NCI-H1417 (cell line): ENCODE measurements around the gene ROCK2.

Experiments used
- DNase-seq, 3 experiments: peaks; one replicate each; lab custom pipeline; 2025; lab: John Stamatoyannopoulos, UW

ROCK2 gene

DNA sequence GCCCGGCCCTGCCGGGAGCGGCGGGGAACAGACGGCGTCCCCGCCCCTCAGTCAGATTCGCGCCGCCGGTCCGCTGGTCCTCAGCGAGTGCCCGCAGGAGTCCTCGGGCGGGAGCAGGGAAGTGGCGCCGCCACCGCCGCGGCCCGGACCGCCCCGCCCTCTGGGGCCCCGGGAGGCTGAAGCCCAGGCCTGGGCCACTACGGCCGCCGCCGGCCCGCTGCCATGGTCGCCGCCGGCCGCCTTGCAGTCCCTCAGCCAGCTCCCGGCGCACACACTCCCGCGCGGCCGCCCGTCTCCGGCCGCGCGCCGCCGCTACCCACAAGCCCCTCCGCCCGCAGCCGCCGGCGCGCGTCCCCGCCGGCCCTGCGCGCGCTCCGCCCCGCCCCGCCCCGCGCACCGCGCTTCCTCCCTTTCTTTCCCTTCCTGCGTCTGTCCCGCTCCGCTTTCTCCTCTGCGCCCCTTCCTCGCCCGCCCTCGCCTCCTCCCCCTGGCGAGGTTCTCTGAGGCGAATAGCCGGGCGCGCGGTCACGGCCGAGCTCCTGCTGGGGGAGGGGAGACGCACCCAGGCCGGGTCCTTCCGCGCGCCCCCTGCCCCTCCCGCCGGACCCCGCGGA lies at the start of gene ROCK2:
Gene ROCK2 (minus strand): TSS at position 295 of the 614 bp plus-strand sequence. CDS start 500 bp downstream, outside the sequence.
- DNase-seq: peak; percentile 93 to 95 (median 93)

DNA sequence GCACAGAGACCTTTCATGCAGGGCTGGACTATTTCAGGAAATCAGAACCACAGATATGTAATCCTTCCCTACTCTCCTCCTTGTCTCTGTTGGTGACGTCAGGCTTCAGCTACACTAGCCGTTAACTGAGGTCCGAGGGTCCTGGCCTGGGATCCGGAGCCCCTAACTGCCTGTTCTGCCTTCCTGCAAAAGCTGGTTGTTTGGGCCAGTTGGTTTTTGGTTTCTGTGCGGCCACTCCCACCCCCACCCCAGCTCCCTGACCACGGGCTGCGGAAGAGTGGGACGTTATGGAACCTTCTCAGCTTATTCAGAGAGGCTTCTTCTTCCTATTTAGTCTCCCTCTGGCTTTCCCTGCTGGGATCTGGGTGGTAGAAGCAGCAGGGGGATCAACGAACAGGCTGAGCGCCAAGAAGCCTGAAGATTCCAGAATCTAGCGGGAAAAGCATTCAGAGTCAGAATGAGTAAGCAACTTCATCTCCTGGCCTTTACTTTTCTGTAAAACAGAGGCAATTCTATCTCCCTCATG lies 49.3 kb upstream of the ROCK2 start:
- DNase-seq: no peak

DNA sequence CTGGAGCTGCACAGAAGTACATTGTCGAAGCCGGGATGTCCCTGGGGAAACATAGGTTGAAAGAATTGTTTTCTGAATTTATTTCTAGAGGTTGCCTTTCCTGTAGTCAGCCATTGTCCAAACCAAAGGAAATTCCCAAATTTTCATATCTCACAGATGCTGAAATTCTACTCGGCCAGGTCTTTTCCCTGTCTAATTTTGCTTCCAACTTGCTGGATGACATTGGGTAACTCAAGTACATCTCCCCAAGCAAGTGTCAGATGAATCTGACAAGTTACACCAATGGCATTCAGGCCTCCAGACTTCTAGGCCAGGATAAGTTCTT lies 47.5 kb upstream of the ROCK2 start:
- DNase-seq: no peak

DNA sequence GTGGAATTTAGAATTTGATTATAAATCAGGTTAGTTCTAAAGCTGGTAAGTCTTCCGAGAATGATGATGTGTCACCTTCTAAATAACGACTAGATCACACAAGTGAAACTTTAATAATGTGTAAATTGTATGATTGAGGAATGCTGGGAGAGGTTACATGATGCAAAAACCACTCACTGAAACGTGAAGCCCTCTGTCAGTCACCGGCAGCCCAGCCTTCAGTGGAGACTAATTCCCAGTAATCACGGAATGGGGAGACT lies 45.9 kb upstream of the ROCK2 start:
- no peak for DNase-seq

DNA sequence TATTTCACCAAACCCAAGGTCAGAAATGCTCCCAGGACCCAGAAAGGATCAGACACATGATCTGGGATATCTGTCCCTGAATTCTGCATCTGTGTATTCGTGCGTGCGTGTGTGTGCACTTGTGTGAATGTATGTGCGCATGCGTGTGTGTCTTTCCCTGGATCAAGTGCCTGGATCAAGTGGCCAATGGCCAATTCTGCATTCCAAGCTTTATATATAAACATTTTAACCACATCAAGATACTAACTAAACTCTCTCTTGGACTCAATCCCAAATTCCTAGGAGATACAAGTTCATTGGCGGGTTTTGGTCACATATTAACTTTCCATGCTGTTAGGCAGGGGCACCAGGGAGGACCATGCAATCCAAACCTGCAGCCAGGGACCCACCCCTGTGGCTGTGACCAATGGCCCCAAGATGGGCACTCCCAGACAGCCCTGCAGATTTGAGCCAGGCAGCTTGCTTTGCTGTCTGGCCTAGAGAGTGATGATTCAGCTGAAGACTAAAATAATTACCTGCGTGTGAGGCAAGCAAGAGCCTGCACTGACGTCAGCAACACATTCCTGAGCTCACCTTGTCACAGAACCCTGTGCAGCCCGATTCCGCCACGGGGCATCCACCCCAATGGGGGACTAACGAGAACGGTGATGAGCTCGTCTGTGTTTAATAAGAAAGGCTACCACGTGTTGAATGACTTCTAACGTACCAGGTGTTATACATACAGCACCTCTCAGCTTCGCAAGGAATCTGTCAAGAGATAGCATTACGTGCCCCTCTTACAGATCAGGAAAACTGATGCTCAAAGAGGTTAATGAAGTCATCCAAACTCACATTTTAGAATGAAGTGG lies 45.3 kb upstream of the ROCK2 start:
- DNase-seq: no peak

DNA sequence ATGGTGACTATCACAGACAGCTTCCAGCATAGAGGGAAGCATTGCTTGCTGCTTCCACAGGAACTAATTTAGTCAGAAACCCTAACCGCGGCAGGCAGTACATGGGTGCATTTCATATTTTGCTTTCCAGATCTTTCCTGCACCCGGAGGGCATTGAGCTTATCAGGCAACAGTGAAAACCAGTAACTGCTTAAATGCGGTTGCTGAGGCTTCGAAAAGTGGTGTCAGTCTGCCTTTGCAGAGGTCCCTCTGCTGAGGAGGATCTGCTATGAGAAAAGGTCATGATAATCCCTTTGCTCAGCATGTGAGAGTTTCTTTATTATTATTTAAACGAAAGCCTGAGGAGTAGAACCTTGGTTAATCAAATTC lies 44.6 kb upstream of the ROCK2 start:
- no peak for DNase-seq

DNA sequence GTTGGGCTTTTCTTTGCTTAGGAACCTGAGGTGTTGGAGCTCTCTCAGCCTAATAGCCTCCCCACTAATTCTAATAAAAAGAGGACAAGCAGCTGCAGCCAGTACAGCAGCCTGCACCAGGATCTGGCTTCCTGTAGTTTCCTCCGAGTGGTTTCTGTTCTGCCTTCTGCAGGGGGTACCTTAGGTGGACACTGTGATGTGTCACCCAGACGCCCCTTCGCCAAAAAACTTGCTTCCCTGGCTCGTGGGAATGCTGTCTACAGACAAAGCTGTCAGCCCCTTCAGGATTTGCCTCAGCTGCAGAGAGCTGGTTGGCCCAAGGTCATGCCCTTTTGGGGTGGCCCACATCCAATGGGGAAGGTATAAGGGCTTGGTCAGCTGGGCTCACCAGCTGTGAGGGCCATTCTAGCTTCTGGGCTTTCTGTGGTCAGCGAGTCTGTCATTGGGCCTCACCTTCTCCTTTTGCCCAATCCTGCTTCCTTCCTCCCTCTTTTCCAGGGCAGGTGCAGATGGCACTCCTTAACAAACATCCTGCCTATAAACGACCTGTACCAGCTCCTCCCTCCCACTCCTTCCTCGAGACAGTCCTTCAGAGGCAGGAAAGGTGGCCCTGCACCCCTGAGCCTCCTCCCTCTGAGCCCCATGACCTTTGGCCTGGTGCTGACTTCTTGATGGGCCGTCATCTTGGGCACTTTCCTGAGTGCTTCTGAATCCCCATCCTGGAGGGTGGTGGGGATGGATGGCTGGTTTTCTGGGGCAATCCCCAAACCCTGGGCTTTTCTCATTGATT lies 44.0 kb upstream of the ROCK2 start:
- no peak for DNase-seq

DNA sequence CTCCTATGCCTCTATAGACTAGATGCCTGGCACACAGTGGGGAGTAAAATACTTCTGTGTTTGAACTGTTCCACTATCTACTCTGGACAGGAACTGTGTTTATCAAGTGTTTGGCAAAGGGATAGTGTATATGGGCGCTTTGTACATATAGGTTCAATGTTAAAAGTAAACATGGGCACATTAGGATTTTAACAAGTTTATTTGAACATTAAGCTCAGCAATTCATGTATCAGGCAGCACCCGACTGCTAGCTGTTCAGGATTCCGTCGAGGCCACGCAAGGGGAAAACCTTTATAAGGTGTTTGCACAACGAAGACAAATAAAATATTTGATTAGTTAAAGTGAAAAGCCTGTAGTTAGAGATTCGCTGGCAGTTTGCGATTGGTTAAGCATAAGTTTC lies 43.4 kb upstream of the ROCK2 start:
- DNase-seq: peak in 1 of 3 experiments; percentile 15

DNA sequence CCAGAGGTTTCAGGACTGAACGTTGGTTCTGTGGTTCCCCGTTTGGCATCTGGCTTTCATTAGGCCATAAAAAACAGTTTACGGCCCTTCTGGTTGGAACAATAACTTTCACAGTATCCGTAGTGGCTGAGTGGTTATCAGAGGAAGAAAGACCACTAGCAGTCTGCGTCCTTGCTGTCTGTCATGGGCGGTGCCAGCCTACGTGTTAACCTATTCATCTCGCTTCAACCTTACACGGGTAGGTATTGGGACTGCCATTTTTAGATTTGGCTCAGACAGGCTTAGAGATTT lies 42.6 kb upstream of the ROCK2 start:
- DNase-seq: no peak

DNA sequence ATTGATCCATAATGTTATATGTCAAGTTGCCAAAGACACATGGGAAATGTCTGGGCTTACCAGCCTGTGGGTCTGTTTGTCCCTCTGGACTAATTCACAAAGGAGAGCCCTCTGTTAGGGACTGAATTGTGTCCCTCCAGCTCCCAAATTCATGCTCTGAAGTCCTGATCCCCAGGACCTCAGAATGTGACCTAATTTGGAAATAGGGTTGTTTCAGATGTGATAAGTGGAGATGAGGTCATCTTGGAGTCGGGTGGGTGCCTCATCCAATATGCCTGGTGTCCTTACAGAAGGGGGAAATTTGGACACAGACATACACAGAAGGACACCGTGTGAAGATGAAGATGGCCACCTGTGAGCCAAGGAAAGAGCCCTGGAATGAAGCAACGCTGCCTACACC lies 41.4 kb upstream of the ROCK2 start:
- DNase-seq: no peak

DNA sequence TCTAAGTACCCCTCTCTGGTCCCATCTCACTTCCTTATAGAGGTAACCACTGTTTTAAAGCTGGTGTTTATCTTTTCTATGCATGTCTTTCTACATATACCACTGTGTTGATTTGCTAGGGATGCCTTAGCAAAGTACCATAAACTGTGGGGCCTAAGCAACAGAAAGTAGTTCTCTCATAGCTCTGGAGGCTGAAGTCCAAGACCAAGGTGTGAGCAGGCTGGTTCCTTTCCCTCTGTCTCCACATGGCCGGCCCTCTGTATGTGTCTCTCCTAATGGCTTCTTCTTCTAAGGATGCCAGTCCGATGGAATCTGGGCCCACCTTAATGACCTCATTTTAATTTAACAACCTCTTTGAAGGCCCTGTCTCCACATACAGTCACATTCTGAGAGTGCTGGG lies 40.8 kb upstream of the ROCK2 start:
- DNase-seq: no peak

DNA sequence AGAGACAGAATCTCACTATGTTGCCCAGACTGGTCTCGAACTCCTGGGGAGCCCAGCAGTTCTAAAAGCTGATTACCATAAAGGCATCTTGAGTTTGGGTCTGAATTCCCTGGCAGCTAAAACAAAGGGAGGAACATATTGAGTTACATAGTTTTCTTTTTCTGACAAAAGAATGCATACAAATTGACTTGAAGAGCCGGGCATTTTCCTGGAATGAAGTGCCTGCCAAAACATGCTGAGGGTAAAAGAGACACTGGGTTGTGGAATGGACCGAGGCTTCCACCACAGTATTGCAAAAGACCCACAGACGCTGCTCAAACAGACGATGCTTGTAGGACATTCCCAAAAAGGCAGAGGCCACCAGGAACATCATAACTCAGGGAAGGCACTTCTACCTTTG lies 35.1 kb upstream of the ROCK2 start:
- no peak for DNase-seq

DNA sequence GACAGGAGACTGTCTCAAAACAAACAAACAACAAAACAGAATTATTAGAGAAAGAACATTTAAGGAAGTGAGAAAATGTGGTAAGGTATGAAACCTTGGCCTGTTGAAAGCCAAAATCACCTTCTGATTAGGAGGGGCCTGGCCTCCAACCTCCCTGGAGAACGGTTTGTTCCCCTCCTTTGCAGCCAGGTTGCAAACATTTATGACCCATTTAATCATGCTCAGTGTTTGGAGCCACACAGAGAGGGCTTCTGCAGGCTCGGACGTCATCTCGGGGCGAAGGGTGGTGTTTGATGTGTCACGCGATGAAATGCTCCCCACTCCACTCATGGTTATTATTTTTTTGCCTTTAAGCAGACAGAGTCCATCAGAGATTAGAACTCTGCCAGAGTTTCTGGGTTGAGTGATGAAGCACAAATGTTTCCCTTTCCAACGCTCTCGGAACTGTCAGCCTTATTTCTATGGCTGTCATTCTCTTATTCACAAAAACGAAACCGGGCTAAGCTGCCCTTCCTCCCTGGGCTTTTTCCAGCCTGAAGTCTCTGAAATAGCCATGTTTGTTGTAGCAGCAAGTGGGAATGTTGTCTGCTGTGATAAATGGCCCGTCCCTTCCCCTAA lies 33.6 kb upstream of the ROCK2 start:
- DNase-seq: no peak

DNA sequence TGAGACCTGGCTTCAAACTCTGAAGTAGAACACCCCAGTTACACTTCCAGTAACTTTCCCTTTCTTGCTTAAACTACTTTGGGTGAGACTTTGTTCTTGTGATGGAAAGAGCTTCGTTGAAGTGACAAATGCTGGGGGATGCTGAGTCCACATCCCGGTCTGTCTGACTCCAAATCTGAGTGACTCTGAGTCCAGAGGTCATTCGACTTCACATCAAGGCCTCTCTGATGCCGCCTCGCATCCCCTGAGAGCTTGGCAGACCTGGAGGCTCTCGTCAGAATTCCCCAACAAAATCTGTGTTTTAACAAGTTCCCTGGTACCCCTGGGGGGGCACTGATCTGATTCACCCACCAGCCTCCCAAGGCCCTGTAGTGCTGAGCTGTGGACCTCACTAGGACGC lies 31.6 kb upstream of the ROCK2 start:
- DNase-seq: no peak

DNA sequence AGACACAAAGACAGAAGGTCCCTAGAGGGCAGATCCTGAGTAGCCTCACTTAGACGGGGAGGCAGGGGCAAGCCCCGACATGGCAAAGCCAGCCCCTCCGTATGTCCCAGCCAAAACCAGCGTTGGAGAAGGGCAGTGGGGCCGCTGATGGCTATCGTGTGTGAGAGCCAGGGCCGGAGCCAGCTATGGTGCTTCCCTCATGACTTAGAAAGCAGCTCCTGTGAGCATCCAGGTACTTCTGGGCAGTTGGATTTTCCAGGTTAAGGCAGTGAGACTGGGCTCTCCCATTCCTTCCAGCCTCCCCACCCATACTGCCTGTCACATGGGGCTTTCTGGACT lies 31.2 kb upstream of the ROCK2 start:
- no peak for DNase-seq

DNA sequence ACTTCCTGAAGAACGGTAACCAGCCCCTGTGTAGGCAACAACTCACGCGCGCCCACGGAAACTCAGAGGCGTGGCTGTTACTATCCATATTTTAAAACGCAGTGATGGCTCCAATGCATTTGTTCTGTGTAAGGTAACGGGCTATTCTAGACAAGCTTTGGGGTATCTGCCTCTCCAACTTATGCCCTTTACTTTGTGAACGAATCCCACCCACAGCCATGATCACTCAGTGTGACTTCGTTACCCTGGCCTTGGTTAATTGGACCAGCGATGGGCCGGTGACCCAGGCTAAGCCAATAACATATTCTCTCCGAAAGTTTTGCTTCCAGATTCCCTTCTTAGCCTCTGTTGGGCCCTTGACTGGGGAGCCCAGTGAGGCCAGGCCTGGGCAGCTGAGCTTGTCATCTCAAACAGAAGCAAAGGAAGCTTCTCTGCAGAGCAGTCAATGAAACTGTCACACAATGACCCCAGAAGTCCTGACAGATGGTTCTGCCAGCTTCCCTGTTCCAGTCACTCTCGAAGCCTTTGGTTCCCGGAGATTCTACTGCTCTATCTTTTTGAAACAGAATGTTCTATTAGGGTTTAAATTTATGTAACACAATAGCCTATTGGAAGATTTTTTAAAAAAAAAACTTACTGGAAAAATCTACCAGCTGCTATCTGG lies 30.7 kb upstream of the ROCK2 start:
- no peak for DNase-seq

DNA sequence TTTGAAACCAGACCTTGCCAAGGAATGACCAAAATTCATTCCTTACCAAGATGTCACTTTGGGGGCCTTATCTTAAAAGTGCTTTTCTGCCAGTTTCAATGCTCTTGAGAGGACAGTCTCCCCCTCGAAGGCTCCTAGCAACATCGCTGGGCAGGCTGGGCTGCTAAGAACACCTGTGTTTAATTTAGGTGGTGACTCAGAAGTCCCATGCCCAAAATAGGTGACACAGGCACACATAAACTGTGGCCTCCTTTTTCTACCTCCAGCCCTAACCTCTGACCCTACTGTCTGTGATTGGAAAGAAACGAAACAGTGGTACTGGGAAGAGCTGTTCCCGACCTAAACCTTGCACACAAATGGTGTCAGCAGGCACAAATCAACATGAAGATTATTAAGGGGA lies 28.7 kb upstream of the ROCK2 start:
- DNase-seq: no peak

DNA sequence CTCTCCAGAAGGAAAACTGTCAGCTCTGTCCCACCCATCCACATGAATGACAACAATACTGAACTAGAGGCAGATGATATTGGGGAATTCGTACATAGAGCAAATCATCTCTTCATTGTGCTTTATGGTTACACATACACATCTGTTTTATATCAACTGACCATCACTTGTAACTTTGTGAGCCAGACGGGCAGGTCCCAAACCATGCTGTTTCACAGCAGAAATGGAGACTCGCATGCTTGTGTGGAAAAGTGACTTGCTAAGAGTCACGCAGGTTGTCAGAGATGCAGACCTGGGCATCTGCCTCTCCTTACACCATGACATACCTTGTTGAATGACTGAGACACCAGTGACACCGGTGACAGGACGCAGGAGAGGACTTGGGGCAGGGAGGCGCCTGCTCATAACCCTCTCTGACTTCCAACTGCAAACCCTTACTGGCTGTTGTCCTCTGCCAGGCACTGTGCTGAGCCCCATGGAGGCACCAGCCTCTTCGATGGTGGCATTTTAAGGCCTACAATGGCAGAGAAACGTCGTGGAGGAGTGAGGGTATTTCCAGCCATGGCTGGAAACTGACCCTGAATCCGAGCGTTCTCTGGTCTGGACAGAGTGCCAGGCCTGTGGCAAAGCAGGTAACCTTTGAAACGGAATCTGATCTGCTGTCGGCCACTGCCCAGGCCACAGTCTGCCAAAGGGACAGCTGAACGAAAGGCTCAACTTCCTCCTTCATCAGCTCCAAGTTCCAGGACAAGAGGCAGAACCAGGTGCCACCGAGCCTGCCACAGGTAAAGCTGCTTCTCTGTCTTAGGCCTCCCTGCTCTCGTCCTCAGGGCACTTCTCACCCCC lies 26.9 kb upstream of the ROCK2 start:
- no peak for DNase-seq

DNA sequence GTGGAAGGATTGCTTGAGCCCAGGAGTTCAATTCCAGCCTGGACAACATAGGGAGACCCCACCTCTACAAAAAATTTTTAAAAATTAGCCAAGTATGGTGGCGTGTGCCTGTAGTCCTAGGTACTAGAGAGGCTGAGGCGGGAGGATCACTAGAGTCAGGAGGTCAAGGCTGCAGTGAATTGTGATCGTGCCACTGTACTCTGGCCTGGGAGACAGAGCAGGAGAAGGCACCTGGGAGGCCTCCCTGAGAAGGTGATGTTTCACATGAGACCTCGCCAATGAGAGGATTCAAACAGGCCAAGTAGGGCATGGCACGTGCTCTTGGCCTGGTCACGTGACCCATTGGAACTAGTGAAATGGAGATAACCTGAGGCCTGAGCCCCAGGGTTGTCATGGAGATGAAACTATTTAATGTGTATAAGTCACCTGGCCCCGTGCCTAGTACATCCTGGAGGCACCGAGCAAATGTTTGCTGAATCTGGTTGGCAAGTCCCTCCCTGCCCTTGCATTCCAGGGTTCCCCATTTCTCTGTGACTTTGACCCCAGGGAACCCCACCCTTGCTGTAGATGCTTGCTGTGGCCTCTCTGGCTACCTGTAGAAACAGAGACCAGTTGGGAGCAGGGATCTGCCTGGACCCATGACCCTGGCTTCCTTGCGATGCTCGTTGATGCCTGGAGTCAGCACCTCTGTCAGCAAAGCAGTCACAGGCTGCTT lies 26.1 kb upstream of the ROCK2 start:
- peak in 1 of 3 experiments; percentile 24 for DNase-seq

DNA sequence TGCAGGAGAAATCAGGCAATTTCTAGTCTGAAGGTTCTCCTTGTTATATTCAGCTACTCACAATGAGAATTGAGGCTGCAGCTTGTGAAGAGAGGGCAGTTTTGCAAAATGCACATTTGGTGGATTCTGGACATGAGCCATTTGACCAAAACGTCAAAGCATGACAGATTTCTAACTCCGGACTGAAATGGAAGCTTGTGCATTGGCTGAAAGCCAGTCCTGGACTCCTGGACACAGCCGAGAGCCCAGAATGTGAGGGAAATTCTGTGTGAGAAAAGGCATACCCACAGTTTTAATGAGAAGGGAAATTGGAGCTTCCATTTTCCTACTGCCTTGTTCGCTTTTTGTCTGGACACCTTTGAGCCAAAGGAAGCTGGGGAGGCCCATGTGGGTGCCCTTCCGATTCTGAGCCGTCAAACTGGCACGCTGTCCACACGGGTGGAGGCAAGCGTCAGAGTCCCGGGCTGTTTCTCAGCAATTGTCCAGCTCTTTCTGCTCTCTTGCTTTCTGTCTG lies 23.7 kb upstream of the ROCK2 start:
- DNase-seq: no peak
